Measurements from ENCODE around the gene NTN1. TPM values are rescaled to one million over a fixed set of nuclear protein-coding genes. Genes with fewer than 3 reads are reported as not detected.
A peak's percentile ranks its signal among the peaks of the same experiment; 100 is the strongest.

Gene NTN1
- total RNA-seq, 2 donors from 2014 or later, result 17.0 to 40.4 TPM

GRCh38 chr17:9001559-9001958 is 19.8 kb upstream of the NTN1 start:
- H3K9ac ChIP-seq (ENCODE audit: extremely low read depth, low read length, poor library complexity, severe bottlenecking), result no peak overlapping the region
- no peak overlapping the region for H3K4me3 ChIP-seq (ENCODE audit: low read length)
- H3K4me1 ChIP-seq (ENCODE audit: control insufficient read depth, insufficient read depth, low read length), result no peaks in the 10 kb centered on the region
- H3K27ac Mint-ChIP-seq, result no peak overlapping the region
- peaks cover 60% of the 10 kb centered on the region for H3K27me3 Mint-ChIP-seq (ENCODE audit: insufficient read depth)
- H3K36me3 ChIP-seq (ENCODE audit: control insufficient read depth, insufficient read depth, low read length), result no peaks in the 10 kb centered on the region
- no peaks in the 10 kb centered on the region for H3K36me3 Mint-ChIP-seq (ENCODE audit: low read depth)
- DNase-seq, result no peak
- TF ChIP-seq CTCF (conservative IDR thresholded peaks at IDR 0.05), result no peak
- H3K9me3 Mint-ChIP-seq, result no peaks in the 10 kb centered on the region
- peaks cover 49% of the 10 kb centered on the region for H3K27me3 ChIP-seq (ENCODE audit: control insufficient read depth, insufficient read depth, low read length, poor library complexity, severe bottlenecking)
- WGBS, 2 experiments (ENCODE audit: insufficient coverage in 1 of 2, insufficient read length in 1 of 2), result 90 to 98% methylated on average over 1 to 2 of the region's 3 CpGs
- H3K9me3 ChIP-seq (ENCODE audit: control insufficient read depth, low read length), result peaks cover 27% of the 10 kb centered on the region
- H3K4me1 Mint-ChIP-seq, result peaks cover 5% of the 10 kb centered on the region
- no peak overlapping the region for H3K27ac ChIP-seq (ENCODE audit: low read depth, low read length)
- H3K4me3 Mint-ChIP-seq, result no peak overlapping the region

- no peak overlapping the region for H3K4me3 ChIP-seq (ENCODE audit: low read length)
These were observed 19.1 kb upstream of the NTN1 start for GRCh38 chr17:9002227-9002605.

GRCh38 chr17:9002606-9003354 is 18.5 kb upstream of the NTN1 start:
- Mint-ChIP-seq H3K4me3 (peak overlapping the region; percentile 62), H3K4me1 (peaks cover 5% of the 10 kb centered on the region), H3K27me3 (ENCODE audit: insufficient read depth) (peaks cover 70% of the 10 kb centered on the region), H3K9me3 (no peaks in the 10 kb centered on the region), H3K27ac (peak overlapping the region; percentile 8), H3K36me3 (ENCODE audit: low read depth) (no peaks in the 10 kb centered on the region)
- H3K9ac ChIP-seq (ENCODE audit: extremely low read depth, low read length, poor library complexity, severe bottlenecking), result no peak overlapping the region
- 0 to 2% methylated on average over 3 to 68 of the region's 69 CpGs for WGBS, 2 experiments (ENCODE audit: insufficient coverage in 1 of 2, insufficient read length in 1 of 2)
- DNase-seq, result peak; percentile 88
- TF ChIP-seq CTCF (conservative IDR thresholded peaks at IDR 0.05), result peak; percentile 77
- peaks cover 27% of the 10 kb centered on the region for H3K9me3 ChIP-seq (ENCODE audit: control insufficient read depth, low read length)
- no peak overlapping the region for H3K27ac ChIP-seq (ENCODE audit: low read depth, low read length)
- no peaks in the 10 kb centered on the region for H3K36me3 ChIP-seq (ENCODE audit: control insufficient read depth, insufficient read depth, low read length)
- H3K27me3 ChIP-seq (ENCODE audit: control insufficient read depth, insufficient read depth, low read length, poor library complexity, severe bottlenecking), result peaks cover 61% of the 10 kb centered on the region
- H3K4me3 ChIP-seq (ENCODE audit: low read length), result peak overlapping the region; percentile 74
- no peaks in the 10 kb centered on the region for H3K4me1 ChIP-seq (ENCODE audit: control insufficient read depth, insufficient read depth, low read length)

More at GRCh38 chr17:9002227-9002605, 19.1 kb upstream of the NTN1 start:
- no peak for TF ChIP-seq CTCF (conservative IDR thresholded peaks at IDR 0.05)
- WGBS, 2 experiments (ENCODE audit: insufficient coverage in 1 of 2, insufficient read length in 1 of 2), result 21 to 22% methylated on average over 6 to 15 of the region's 15 CpGs
- peak overlapping the region; percentile 8 for H3K27ac Mint-ChIP-seq
- H3K27ac ChIP-seq (ENCODE audit: low read depth, low read length), result no peak overlapping the region
- peak; percentile 89 for DNase-seq
- H3K9me3 ChIP-seq (ENCODE audit: control insufficient read depth, low read length), result peaks cover 27% of the 10 kb centered on the region
- H3K4me1 Mint-ChIP-seq, result peaks cover 5% of the 10 kb centered on the region
- no peaks in the 10 kb centered on the region for H3K36me3 ChIP-seq (ENCODE audit: control insufficient read depth, insufficient read depth, low read length)
- peak overlapping the region; percentile 62 for H3K4me3 Mint-ChIP-seq
- H3K36me3 Mint-ChIP-seq (ENCODE audit: low read depth), result no peaks in the 10 kb centered on the region
- no peaks in the 10 kb centered on the region for H3K9me3 Mint-ChIP-seq
- peaks cover 66% of the 10 kb centered on the region for H3K27me3 Mint-ChIP-seq (ENCODE audit: insufficient read depth)
- H3K4me1 ChIP-seq (ENCODE audit: control insufficient read depth, insufficient read depth, low read length), result no peaks in the 10 kb centered on the region
- H3K9ac ChIP-seq (ENCODE audit: extremely low read depth, low read length, poor library complexity, severe bottlenecking), result no peak overlapping the region
- peaks cover 55% of the 10 kb centered on the region for H3K27me3 ChIP-seq (ENCODE audit: control insufficient read depth, insufficient read depth, low read length, poor library complexity, severe bottlenecking)
